ENCODE measurements around the gene ATP6AP1.

GRCh38 chrX:154433605-154434004 is 5.1 kb downstream of the ATP6AP1 start:
- TF ChIP-seq CTCF (IDR thresholded peaks at IDR 0.05; ENCODE audit: insufficient read depth, low read length, poor library complexity, severe bottlenecking) (no peak), EZH2phosphoT487 (conservative IDR thresholded peaks at IDR 0.05; ENCODE audit: low read length) (no peak)
